GM23338 (cell line): ENCODE results near the gene GRIK4. TPM values are rescaled to one million over a fixed set of nuclear protein-coding genes. Genes with fewer than 3 reads are reported as not detected.

Source experiments
- ATAC-seq: fragments of 200-7000 bp; cut with Tn5 transposase; 3 replicates; pipeline ENCODE4 v1.9.1; 2020
- DNase-seq: peaks from one replicate; pipeline ENCODE4 v3.0.0-alpha.2; 2015; ENCODE audit warnings: low spot score
- H2AFZ ChIP-seq: fragments of 200-600 bp; sonication (generic); 2 replicates; pipeline ENCODE4 v1.8.0; 2016; ENCODE audit warnings: antibody characterized with exemption, mild to moderate bottlenecking, moderate library complexity
- H3F3A ChIP-seq: fragments of 200-600 bp; sonication (generic); replicated peaks from 2 replicates; pipeline ENCODE4 v1.8.0; 2017; ENCODE audit warnings: antibody characterized with exemption, mixed run types, low read depth
- H3K27ac ChIP-seq: fragments of 200-600 bp; sonication (generic); 2 replicates; pipeline ENCODE4 v1.6.1; 2016; ENCODE audit warnings: low read depth
- H3K27me3 ChIP-seq: fragments of 200-600 bp; sonication (generic); 2 replicates; pipeline ENCODE4 v1.8.0; 2016; ENCODE audit warnings: mild to moderate bottlenecking, mixed run types, moderate library complexity; ENCODE audit not compliant: insufficient read depth
- H3K36me3 ChIP-seq: fragments of 200-600 bp; sonication (generic); 2 replicates; pipeline ENCODE4 v1.8.0; 2016; ENCODE audit warnings: mild to moderate bottlenecking; ENCODE audit not compliant: insufficient read depth
- H3K4me1 ChIP-seq: fragments of 200-600 bp; sonication (generic); 2 replicates; pipeline ENCODE4 v1.8.0; 2016; ENCODE audit warnings: mild to moderate bottlenecking, moderate library complexity; ENCODE audit not compliant: insufficient read depth
- H3K4me2 ChIP-seq: fragments of 200-600 bp; sonication (generic); 2 replicates; pipeline ENCODE4 v1.7.1; 2017; ENCODE audit warnings: mixed run types
- H3K4me3 ChIP-seq: fragments of 200-600 bp; sonication (generic); 2 replicates; pipeline ENCODE4 v1.6.1; 2016; ENCODE audit warnings: mixed run types
- H3K79me2 ChIP-seq: fragments of 200-600 bp; sonication (generic); replicated peaks from 2 replicates; pipeline ENCODE4 v1.8.0; 2017; ENCODE audit warnings: mild to moderate bottlenecking; ENCODE audit not compliant: insufficient read depth
- H3K9me2 ChIP-seq: fragments of 200-600 bp; sonication (generic); 2 replicates; pipeline ENCODE4 v1.8.0; 2017; ENCODE audit not compliant: insufficient read depth
- H4K20me1 ChIP-seq: fragments of 200-600 bp; sonication (generic); replicated peaks from 2 replicates; pipeline ENCODE4 v1.8.0; 2017; ENCODE audit warnings: mild to moderate bottlenecking; ENCODE audit not compliant: insufficient read depth
- H3K27ac Mint-ChIP-seq: 2 replicates; pipeline ENCODE4 v1.8.0; 2020; ENCODE audit warnings: inconsistent platforms, mild to moderate bottlenecking, moderate library complexity, mixed read lengths
- H3K27me3 Mint-ChIP-seq: 3 replicates; pipeline ENCODE4 v1.8.0; 2022; ENCODE audit warnings: low read depth, mild to moderate bottlenecking, moderate library complexity, mixed read lengths, inconsistent platforms; ENCODE audit not compliant: insufficient read depth, poor library complexity
- H3K36me3 Mint-ChIP-seq: 3 replicates; pipeline ENCODE4 v1.8.0; 2021; ENCODE audit warnings: low read depth, mild to moderate bottlenecking, inconsistent platforms, moderate library complexity, mixed read lengths
- H3K4me1 Mint-ChIP-seq: 3 replicates; pipeline ENCODE4 v1.8.0; 2020; ENCODE audit warnings: mild to moderate bottlenecking, inconsistent platforms, mixed read lengths
- H3K4me3 Mint-ChIP-seq: 3 replicates; pipeline ENCODE4 v1.8.0; 2021; ENCODE audit warnings: moderate library complexity, mild to moderate bottlenecking, inconsistent platforms, mixed read lengths
- H3K9me3 Mint-ChIP-seq: 3 replicates; pipeline ENCODE4 v1.8.0; 2020; ENCODE audit warnings: moderate library complexity, mild to moderate bottlenecking, inconsistent platforms, mixed read lengths
- CREB1 ChIP-seq: fragments of 250-450 bp; sonication (Bioruptor Pico); IDR thresholded peaks from 2 replicates; pipeline ENCODE4 v1.5.0; 2020; ENCODE audit warnings: low read depth, mild to moderate bottlenecking, moderate library complexity
- EZH2 ChIP-seq: fragments of 200-600 bp; sonication (generic); IDR thresholded peaks from one replicate; pipeline ENCODE4 v1.8.0; 2017; ENCODE audit warnings: antibody characterized with exemption, mild to moderate bottlenecking, low read depth; ENCODE audit not compliant: unreplicated experiment
- EZH2phosphoT487 ChIP-seq: fragments of 200-600 bp; sonication (generic); IDR thresholded peaks from one replicate; pipeline ENCODE4 v1.8.1; 2018; ENCODE audit warnings: antibody characterized with exemption; ENCODE audit not compliant: unreplicated experiment
- JUNB ChIP-seq: IDR thresholded peaks from one replicate; pipeline ENCODE4 v1.6.1; 2016; ENCODE audit warnings: antibody characterized with exemption; ENCODE audit not compliant: unreplicated experiment
- POLR2AphosphoS5 ChIP-seq: IDR thresholded peaks from 2 replicates; pipeline ENCODE4 v1.6.1; 2016; ENCODE audit warnings: antibody characterized with exemption, low read depth
- REST ChIP-seq: IDR thresholded peaks from one replicate; pipeline ENCODE4 v1.6.1; 2018; ENCODE audit warnings: antibody characterized with exemption; ENCODE audit not compliant: unreplicated experiment
- STAT1 ChIP-seq: IDR thresholded peaks from one replicate; pipeline ENCODE4 v1.6.1; 2016; ENCODE audit warnings: antibody characterized with exemption; ENCODE audit not compliant: unreplicated experiment
- ZNF114 ChIP-seq: fragments of 250-450 bp; sonication (Bioruptor Pico); IDR thresholded peaks from 2 replicates; pipeline ENCODE4 v1.5.0; 2020; ENCODE audit warnings: mild to moderate bottlenecking, moderate library complexity
- ZNF331 ChIP-seq: fragments of 250-450 bp; sonication (Bioruptor Pico); IDR thresholded peaks from 2 replicates; pipeline ENCODE4 v1.5.0; 2020; ENCODE audit warnings: low read depth, mild to moderate bottlenecking, moderate library complexity
- ZNF462 ChIP-seq: fragments of 250-450 bp; sonication (Bioruptor Pico); IDR thresholded peaks from 2 replicates; pipeline ENCODE4 v1.5.0; 2020; ENCODE audit warnings: mild to moderate bottlenecking, moderate library complexity
- polyA plus RNA-seq: library from polyadenylated mRNA; unstranded; fragments of >200 nt; fragmentation: Nextera tagmentation; extraction: Ambion mirVana; gene quantifications from 2 replicates; pipeline ENCODE4 v1.2.1, GENCODE V29; 2016
- total RNA-seq: library from RNA; depleted of rRNA; stranded (reverse); fragments of >200 nt; shearing (Covaris generic); gene quantifications from 2 replicates; pipeline ENCODE4 v1.2.3, GENCODE V29; 2014
- TF ChIP-seq, protein P1 (sequence below), 2 experiments: fragments of 200-600 bp in 1 of 2; sonication (generic) in 1 of 2; conservative IDR thresholded peaks; 2 replicates each; pipeline versions ENCODE4 v1.5.1 to v1.6.1; 2016 to 2017; ENCODE audit warnings: antibody characterized with exemption in 2 of 2, low read depth in 2 of 2, mild to moderate bottlenecking in 2 of 2, moderate library complexity in 1 of 2

The GRIK4 gene
- total and polyA plus RNA-seq, 2 experiments from 2014 or later = 0.63 to 2.2 TPM

DNA sequence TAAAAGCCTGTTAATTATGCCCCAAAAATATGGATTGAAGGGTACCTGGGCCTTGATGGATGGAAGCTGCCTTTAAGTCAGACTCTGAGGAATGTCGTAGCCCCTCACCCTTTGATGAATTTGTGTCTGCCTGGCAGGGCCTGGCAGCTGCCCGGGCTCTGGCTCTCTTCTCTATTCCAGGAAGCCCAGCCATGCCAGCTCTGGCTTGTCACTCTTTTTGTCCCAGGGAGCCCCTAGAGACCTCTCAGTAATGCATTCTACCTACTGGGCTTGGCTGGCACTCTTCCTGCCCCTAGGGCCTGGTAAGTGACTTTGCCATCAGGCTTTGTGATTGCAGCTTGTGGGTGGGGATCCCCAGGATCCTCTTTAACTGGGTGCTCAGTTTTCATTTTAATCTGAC, 103.8 kb downstream of the GRIK4 start:
- H3K27ac Mint-ChIP-seq = no peak overlapping the region
- no peak overlapping the region for H3K4me3 Mint-ChIP-seq
- Histone ChIP-seq H3K27ac (no peak overlapping the region), H3K27me3 (no peaks in the 10 kb centered on the region), H3K4me1 (peaks cover 14% of the 10 kb centered on the region), H3K36me3 (no peaks in the 10 kb centered on the region; the same call in 1 of the 2 replicates), H3K79me2 (no peaks in the 10 kb centered on the region), H2AFZ (no peak overlapping the region), H3K4me3 (no peak overlapping the region), H3K4me2 (no peak overlapping the region), H3F3A (no peaks in the 10 kb centered on the region), H4K20me1 (no peaks in the 10 kb centered on the region; the same call in 1 of the 2 replicates), H3K9me2 (no peaks in the 10 kb centered on the region)
- ATAC-seq (no peak), DNase-seq (no peak)
- peaks cover 35% of the 10 kb centered on the region for H3K9me3 Mint-ChIP-seq
- peaks cover 9% of the 10 kb centered on the region for H3K27me3 Mint-ChIP-seq
- TF ChIP-seq JUNB (no peak), POLR2AphosphoS5 (no peak)
- H3K36me3 Mint-ChIP-seq = peaks cover 31% of the 10 kb centered on the region
- peaks cover 27% of the 10 kb centered on the region for H3K4me1 Mint-ChIP-seq

DNA sequence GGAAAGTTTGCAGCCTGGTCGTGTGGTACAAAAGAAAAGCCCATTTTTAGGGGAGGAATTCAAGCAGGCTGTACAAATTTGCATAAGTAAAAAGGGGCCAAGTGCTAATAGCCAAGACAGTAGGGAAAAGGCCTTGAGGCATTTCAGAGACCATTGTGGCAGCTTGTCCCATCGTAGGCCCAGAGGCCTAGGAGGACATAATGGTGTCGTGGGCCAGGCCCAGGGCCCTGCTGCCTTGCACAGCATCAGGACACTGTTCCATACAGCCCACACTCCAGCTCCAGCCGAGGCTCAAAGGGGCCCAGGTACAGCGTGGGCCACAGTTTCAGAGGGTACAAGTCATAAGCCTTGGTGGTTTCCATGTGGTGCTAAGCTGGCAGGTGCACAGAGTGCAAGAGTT, 106.9 kb downstream of the GRIK4 start:
- H3K4me3 ChIP-seq = no peak overlapping the region
- Mint-ChIP-seq H3K4me1 (peaks cover 4% of the 10 kb centered on the region; the same call in 2 of the 3 replicates), H3K4me3 (no peak overlapping the region), H3K36me3 (peaks cover 31% of the 10 kb centered on the region), H3K27me3 (peaks cover 8% of the 10 kb centered on the region), H3K9me3 (peaks cover 35% of the 10 kb centered on the region), H3K27ac (no peak overlapping the region)
- H2AFZ ChIP-seq = no peak overlapping the region
- no peaks in the 10 kb centered on the region; the same call in 1 of the 2 replicates for H3K36me3 ChIP-seq
- ATAC-seq = no peak
- no peak overlapping the region for H3K27ac ChIP-seq
- no peaks in the 10 kb centered on the region for H3F3A ChIP-seq
- no peaks in the 10 kb centered on the region for H3K9me2 ChIP-seq
- no peak for DNase-seq
- H3K4me1 ChIP-seq = no peaks in the 10 kb centered on the region
- no peaks in the 10 kb centered on the region for H3K27me3 ChIP-seq
- H3K4me2 ChIP-seq = no peak overlapping the region
- H4K20me1 ChIP-seq = no peaks in the 10 kb centered on the region
- no peaks in the 10 kb centered on the region for H3K79me2 ChIP-seq
- TF ChIP-seq POLR2AphosphoS5 = no peak
- TF ChIP-seq ZNF331 (CRISPR knock-in tag) = no peak
- no peak for TF ChIP-seq EZH2phosphoT487
- no peak for TF ChIP-seq ZNF114 (CRISPR knock-in tag)
- TF ChIP-seq, protein P1, sequence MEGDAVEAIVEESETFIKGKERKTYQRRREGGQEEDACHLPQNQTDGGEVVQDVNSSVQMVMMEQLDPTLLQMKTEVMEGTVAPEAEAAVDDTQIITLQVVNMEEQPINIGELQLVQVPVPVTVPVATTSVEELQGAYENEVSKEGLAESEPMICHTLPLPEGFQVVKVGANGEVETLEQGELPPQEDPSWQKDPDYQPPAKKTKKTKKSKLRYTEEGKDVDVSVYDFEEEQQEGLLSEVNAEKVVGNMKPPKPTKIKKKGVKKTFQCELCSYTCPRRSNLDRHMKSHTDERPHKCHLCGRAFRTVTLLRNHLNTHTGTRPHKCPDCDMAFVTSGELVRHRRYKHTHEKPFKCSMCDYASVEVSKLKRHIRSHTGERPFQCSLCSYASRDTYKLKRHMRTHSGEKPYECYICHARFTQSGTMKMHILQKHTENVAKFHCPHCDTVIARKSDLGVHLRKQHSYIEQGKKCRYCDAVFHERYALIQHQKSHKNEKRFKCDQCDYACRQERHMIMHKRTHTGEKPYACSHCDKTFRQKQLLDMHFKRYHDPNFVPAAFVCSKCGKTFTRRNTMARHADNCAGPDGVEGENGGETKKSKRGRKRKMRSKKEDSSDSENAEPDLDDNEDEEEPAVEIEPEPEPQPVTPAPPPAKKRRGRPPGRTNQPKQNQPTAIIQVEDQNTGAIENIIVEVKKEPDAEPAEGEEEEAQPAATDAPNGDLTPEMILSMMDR (conservative IDR thresholded peaks at IDR 0.05; ENCODE audit: low read depth in 2 of 2) = no peak
- no peak for TF ChIP-seq REST
- TF ChIP-seq JUNB = no peak
- TF ChIP-seq EZH2 = no peak
- TF ChIP-seq CREB1 (CRISPR knock-in tag) = no peak
- no peak for TF ChIP-seq STAT1
- no peak for TF ChIP-seq ZNF462 (CRISPR knock-in tag)
